Liver (tissue), 2 donors: Measurements from ENCODE around the gene KYNU.

Experiments used
- TF ChIP-seq, protein P1 (sequence below): fragments of 150-350 bp; IDR thresholded peaks from 2 replicates; pipeline ENCODE4 v1.5.1; 2017; ENCODE audit warnings: improper control_type of control experiment, low read depth, low read length; ENCODE audit not compliant: missing input control
- TF ChIP-seq, protein P2 (sequence below): IDR thresholded peaks from 2 replicates; pipeline ENCODE4 v1.6.1; 2016; ENCODE audit warnings: antibody characterized with exemption
- donor health status: healthy.

DNA sequence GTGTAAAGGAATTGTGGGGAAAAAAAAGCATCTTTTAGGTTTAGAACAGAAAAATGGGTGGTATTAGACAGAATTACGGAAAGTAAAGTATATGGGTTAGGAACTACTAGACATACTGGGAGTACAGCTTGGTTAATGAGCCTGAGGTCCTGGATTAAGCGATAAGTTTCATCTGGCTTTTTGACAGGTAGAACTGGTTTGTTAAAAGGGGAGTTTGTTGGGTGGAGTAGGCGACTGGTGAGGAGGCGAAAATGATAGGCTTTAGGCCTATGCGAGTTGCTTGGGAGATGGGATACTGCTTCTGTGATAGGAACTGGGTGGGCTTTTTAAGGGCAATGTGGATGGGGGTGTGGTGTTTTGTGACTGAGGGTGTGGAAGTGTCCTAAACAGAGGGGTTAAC is 56.5 kb downstream of the KYNU start:
- TF ChIP-seq, protein P1, sequence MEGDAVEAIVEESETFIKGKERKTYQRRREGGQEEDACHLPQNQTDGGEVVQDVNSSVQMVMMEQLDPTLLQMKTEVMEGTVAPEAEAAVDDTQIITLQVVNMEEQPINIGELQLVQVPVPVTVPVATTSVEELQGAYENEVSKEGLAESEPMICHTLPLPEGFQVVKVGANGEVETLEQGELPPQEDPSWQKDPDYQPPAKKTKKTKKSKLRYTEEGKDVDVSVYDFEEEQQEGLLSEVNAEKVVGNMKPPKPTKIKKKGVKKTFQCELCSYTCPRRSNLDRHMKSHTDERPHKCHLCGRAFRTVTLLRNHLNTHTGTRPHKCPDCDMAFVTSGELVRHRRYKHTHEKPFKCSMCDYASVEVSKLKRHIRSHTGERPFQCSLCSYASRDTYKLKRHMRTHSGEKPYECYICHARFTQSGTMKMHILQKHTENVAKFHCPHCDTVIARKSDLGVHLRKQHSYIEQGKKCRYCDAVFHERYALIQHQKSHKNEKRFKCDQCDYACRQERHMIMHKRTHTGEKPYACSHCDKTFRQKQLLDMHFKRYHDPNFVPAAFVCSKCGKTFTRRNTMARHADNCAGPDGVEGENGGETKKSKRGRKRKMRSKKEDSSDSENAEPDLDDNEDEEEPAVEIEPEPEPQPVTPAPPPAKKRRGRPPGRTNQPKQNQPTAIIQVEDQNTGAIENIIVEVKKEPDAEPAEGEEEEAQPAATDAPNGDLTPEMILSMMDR: no peak
- TF ChIP-seq, protein P2, sequence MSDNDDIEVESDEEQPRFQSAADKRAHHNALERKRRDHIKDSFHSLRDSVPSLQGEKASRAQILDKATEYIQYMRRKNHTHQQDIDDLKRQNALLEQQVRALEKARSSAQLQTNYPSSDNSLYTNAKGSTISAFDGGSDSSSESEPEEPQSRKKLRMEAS: no peak
